KOPT-K1 (cell line): ENCODE data around the gene TFCP2L1.

Experiments used
- H3K27ac ChIP-seq: fragments of 200-600 bp; sonication (generic); 2 replicates; pipeline ENCODE4 v1.5.1; 2016; ENCODE audit warnings: antibody characterized with exemption, mild to moderate bottlenecking, low read depth, low read length; ENCODE audit not compliant: poor library complexity, severe bottlenecking
- H3K36me3 ChIP-seq: fragments of 200-600 bp; sonication (generic); 2 replicates; pipeline ENCODE4 v1.5.1; 2017; ENCODE audit warnings: antibody characterized with exemption, mild to moderate bottlenecking, low read length, moderate library complexity; ENCODE audit not compliant: insufficient read depth
- H3K9me3 ChIP-seq: fragments of 200-600 bp; sonication (generic); 2 replicates; pipeline ENCODE4 v1.5.1; 2017; ENCODE audit warnings: antibody characterized with exemption, low read length, mild to moderate bottlenecking; ENCODE audit not compliant: insufficient read depth, poor library complexity, severe bottlenecking

TFCP2L1 gene

DNA sequence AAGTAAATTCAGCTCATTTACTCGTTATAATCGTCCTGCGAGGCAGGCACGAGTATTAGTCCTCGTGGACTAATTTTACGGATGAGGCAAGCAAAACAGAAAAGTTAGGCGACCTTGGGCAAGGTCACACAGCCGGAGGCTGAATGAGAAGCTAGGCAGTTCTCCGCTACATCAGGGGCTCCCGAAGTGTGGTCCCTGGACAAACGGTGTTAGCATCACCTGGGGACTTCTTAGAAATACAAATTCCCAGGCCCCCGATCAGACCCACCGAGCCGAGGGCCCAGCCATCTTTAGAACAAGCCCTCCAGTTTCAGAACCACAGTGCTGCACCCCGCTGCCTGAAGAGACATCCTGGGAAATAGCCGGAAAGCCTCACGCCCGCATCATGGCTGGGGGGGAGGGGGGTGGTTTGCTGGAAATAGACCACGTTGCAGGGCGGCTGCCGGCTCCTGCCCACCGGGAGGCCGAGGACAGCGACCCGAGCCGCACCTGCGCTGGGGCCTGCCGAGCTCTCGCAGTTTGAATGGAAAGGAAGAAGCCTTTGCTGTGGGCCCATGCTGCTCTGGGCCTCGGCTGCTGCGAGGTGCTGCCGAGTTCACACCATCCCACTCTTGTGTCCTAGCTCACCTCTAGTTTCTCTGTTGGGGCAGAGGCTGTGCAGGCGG lies 72.2 kb downstream of the TFCP2L1 start:
- H3K9me3 ChIP-seq: no peaks in the 10 kb centered on the region
- H3K27ac ChIP-seq: no peak overlapping the region
- H3K36me3 ChIP-seq: no peaks in the 10 kb centered on the region

GRCh38 chr2:121211689-121212151 lies 73.3 kb downstream of the TFCP2L1 start:
- Histone ChIP-seq H3K36me3 (no peaks in the 10 kb centered on the region), H3K27ac (no peak overlapping the region), H3K9me3 (no peaks in the 10 kb centered on the region)

DNA sequence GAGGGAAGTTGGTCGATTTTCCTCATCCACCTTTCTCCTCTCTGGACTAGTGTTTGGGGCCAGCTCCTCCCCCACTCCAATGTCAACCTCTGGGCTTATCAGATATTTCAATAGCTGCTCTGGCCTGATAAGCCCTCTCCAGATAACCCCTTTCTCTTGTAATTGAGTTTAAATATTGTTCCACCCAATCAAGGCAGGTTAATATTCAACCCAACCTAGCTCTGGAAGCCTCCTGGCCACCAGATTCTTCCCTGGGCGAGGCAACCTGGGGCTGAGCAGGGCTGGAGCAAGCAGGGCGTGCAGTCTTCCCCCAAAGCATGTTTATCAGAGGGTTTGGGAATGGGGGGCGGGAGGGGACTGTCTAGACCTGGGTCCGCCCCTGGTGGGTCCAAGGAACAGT lies 73.8 kb downstream of the TFCP2L1 start:
- Histone ChIP-seq H3K36me3 (no peaks in the 10 kb centered on the region), H3K9me3 (no peaks in the 10 kb centered on the region), H3K27ac (no peak overlapping the region)

DNA sequence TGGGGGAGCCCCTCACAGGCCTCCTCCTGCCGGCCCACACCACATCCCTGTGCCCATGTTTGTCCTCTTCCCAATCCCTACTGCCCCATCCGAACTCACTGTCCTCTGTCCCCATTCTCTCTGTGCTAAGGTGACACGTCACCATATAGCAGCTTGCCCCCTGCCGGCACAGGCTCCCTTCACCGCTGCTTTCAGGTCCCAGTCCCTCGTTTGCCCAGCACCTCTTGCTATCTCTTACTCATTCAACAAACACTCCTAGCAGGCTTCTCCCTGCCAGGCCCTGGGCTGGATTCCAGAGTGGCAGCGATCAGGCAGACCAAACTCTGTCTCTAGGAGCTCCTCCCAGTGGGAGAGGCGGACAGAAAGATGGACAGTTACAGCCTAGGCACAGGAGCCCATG lies 74.3 kb downstream of the TFCP2L1 start:
- Histone ChIP-seq H3K9me3 (no peaks in the 10 kb centered on the region), H3K27ac (no peak overlapping the region), H3K36me3 (no peaks in the 10 kb centered on the region)

GRCh38 chr2:121209014-121209610 lies 75.9 kb downstream of the TFCP2L1 start:
- no peaks in the 10 kb centered on the region for H3K36me3 ChIP-seq
- H3K9me3 ChIP-seq: no peaks in the 10 kb centered on the region
- no peak overlapping the region for H3K27ac ChIP-seq

DNA sequence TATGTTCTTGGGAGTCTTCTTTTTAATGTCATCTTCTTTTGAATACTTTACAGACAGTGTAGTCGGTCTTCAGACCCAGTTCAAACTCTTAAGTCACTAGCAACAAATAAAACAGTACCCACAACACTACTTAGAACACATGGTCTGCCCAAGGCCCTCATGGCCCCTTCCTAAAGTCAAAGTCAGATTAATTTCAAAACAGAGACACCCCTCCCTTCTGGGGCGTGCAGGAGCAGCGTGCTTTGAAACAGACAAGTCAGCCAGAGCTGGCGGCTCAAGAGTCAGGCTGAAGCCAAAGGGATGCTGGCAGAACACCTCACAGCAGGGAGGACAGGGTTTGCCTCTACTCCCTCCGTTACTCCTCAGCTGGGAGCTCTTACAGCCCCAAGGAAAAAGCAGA lies 77.5 kb downstream of the TFCP2L1 start:
- no peaks in the 10 kb centered on the region for H3K36me3 ChIP-seq
- no peaks in the 10 kb centered on the region for H3K9me3 ChIP-seq
- no peak overlapping the region for H3K27ac ChIP-seq

GRCh38 chr2:121205321-121205942 lies 79.6 kb downstream of the TFCP2L1 start:
- H3K27ac ChIP-seq: no peak overlapping the region
- no peaks in the 10 kb centered on the region for H3K9me3 ChIP-seq
- no peaks in the 10 kb centered on the region for H3K36me3 ChIP-seq

GRCh38 chr2:121203591-121204249 lies 81.3 kb downstream of the TFCP2L1 start:
- Histone ChIP-seq H3K27ac (no peak overlapping the region), H3K36me3 (no peaks in the 10 kb centered on the region), H3K9me3 (no peaks in the 10 kb centered on the region)

DNA sequence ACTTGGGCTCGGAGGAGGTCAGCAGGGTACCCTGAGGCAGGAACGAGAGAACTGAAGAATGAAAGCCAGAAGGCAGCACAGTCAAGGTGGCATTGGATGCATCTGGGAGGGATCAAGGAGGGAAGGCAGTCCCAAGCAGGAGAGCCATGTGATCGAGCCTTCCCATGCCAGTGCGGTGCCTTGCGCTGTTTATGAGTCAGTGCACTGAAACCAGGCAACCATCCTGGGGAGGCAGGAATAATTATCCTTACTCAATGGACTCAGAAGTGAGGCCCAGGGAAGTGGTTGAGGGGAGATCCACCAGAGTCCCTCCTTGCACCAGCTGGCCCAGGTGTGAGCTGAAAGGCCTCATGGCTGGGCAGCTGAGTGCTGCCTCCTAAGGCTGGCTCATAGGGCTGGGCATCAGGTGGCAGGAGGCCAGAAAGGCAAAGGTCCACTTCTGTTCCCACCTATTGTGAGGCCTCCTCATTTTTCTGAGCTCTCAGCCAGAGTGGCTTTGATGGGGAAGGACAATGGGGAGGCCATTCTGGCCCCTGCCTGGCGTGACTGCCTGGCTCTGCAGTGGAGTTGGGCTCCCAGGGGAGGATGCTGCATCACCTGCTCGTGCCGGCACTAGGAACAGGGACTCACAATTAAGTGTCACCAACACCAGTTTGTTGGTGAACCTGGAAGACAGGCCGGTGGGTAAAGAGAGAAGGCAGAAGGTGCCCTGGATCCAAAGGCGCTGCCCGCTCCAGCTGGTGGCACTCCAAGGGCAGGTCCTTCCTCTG lies 82.3 kb downstream of the TFCP2L1 start:
- no peaks in the 10 kb centered on the region for H3K36me3 ChIP-seq
- H3K27ac ChIP-seq: no peak overlapping the region
- no peaks in the 10 kb centered on the region for H3K9me3 ChIP-seq

- H3K9me3 ChIP-seq: no peaks in the 10 kb centered on the region
- no peak overlapping the region for H3K27ac ChIP-seq
- no peaks in the 10 kb centered on the region for H3K36me3 ChIP-seq
Observed at GRCh38 chr2:121201796-121202195, 83.2 kb downstream of the TFCP2L1 start.

DNA sequence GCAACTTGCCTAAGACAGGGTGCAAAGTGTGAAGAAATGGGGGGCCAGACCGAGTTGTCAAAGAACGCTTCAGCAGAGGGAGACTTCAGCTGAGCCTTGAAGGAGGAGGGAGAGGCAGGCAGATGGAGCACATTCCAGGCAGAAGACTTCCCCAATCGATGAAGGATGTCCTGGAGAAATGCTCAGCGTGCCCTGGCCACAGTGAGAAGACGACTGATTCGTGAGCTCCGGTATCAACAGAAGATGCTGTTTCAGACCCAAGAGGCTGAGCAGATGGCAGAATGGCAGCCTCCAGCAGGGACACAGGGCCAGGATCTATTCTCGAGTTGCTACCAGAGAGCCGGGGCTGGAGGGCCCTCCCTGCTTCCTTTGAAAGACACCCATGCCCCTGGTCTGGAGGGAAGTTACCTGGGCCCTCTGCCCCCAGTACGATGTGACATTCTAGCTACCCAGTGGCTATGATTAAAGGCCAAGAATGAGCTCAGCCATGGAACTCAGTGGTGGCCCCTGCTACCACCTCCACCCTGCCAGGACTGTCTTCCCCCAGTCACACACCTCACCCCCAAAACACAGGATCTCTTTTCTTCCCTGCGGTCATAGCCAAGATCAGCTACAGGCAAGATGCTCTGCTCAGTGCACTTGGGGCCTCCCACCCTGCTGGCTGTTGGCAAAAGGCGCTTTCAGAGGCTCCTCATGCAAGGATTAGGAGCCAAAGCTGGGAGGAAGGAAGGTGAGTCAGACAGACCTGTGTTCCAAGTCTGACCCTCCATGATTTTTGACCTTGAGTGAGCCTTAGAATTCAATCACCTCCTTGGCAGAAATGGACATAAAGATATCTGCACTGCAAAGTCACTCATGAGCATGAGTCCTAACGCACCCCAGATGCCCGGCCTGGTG lies 84.3 kb downstream of the TFCP2L1 start:
- H3K36me3 ChIP-seq: no peaks in the 10 kb centered on the region
- H3K27ac ChIP-seq: no peak overlapping the region
- no peaks in the 10 kb centered on the region for H3K9me3 ChIP-seq

DNA sequence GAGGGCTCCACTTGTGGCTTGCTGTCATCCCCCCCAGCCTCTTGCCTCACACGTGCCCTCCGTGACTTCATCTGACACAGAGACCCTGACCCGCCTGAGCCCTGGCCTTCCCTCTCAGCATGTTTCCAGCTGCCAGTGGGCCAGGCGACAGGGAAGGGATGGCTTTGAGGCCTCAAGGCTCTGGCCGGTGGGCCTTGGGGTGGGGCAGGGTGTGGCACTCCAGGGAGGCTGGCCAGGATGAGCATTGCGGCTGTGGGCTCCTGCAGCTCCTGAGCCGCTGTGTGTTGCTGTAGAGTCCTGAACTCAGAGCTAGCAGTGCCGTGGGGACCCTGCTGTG lies 85.0 kb downstream of the TFCP2L1 start:
- no peaks in the 10 kb centered on the region for H3K36me3 ChIP-seq
- no peak overlapping the region for H3K27ac ChIP-seq
- no peaks in the 10 kb centered on the region for H3K9me3 ChIP-seq

- no peak overlapping the region for H3K27ac ChIP-seq
Observed at GRCh38 chr2:121199281-121200010, 85.6 kb downstream of the TFCP2L1 start.

More at GRCh38 chr2:121199281-121200010, 85.6 kb downstream of the TFCP2L1 start:
- no peaks in the 10 kb centered on the region for H3K9me3 ChIP-seq
- no peaks in the 10 kb centered on the region for H3K36me3 ChIP-seq
